Loucy (cell line): ENCODE measurements around the gene SLC31A2.
"Not testable (repeated sequence)": the region's sequence is repeated elsewhere in the genome, so short reads cannot be mapped to it uniquely, and the experiment has no call there.

Experiments
- H2AFZ ChIP-seq: fragments of 200-600 bp; sonication (generic); 2 replicates; pipeline ENCODE4 v1.6.0; 2016; ENCODE audit warnings: antibody characterized with exemption, mild to moderate bottlenecking, low read length, moderate library complexity
- H3F3A ChIP-seq: fragments of 200-600 bp; 2 replicates; pipeline ENCODE4 v1.6.0; 2016; ENCODE audit warnings: antibody characterized with exemption, low read depth, mild to moderate bottlenecking
- H3K27me3 ChIP-seq: fragments of 200-600 bp; sonication (generic); 2 replicates; pipeline ENCODE4 v1.6.1; 2014; ENCODE audit warnings: low read length, mild to moderate bottlenecking; ENCODE audit not compliant: insufficient read depth, poor library complexity, severe bottlenecking
- H3K36me3 ChIP-seq: fragments of 200-600 bp; sonication (generic); 2 replicates; pipeline ENCODE4 v1.6.1; 2016; ENCODE audit warnings: low read length; ENCODE audit not compliant: insufficient read depth
- H3K4me1 ChIP-seq: fragments of 200-600 bp; sonication (generic); 2 replicates; pipeline ENCODE4 v1.5.1; 2014; ENCODE audit warnings: low read length, mild to moderate bottlenecking; ENCODE audit not compliant: insufficient read depth, poor library complexity, severe bottlenecking
- H3K4me2 ChIP-seq: fragments of 200-600 bp; sonication (generic); 2 replicates; pipeline ENCODE4 v1.6.0; 2014; ENCODE audit warnings: antibody characterized with exemption, low read length, low read depth, mild to moderate bottlenecking; ENCODE audit not compliant: poor library complexity, severe bottlenecking
- H3K4me3 ChIP-seq: fragments of 200-600 bp; sonication (generic); 2 replicates; pipeline ENCODE4 v1.5.1; 2014; ENCODE audit warnings: low read length, mild to moderate bottlenecking, mixed read lengths; ENCODE audit not compliant: poor library complexity, severe bottlenecking
- H3K79me2 ChIP-seq: fragments of 200-600 bp; sonication (generic); 2 replicates; pipeline ENCODE4 v1.6.1; 2014; ENCODE audit warnings: low read length; ENCODE audit not compliant: insufficient read depth
- H3K9ac ChIP-seq: fragments of 200-600 bp; sonication (generic); 2 replicates; pipeline ENCODE4 v1.6.0; 2014; ENCODE audit warnings: mild to moderate bottlenecking, low read depth, low read length, moderate library complexity; ENCODE audit not compliant: poor library complexity, severe bottlenecking
- H3K9me2 ChIP-seq: fragments of 200-600 bp; sonication (generic); replicated peaks from 2 replicates; pipeline ENCODE4 v1.6.1; 2016; ENCODE audit warnings: low read depth, low read length, mixed read lengths
- H3K9me3 ChIP-seq: fragments of 200-600 bp; sonication (generic); 2 replicates; pipeline ENCODE4 v1.6.1; 2014; ENCODE audit warnings: mild to moderate bottlenecking, antibody characterized with exemption, low read length, low read depth; ENCODE audit not compliant: insufficient read depth
- H4K20me1 ChIP-seq: fragments of 200-600 bp; sonication (generic); 2 replicates; pipeline ENCODE4 v1.6.0; 2014; ENCODE audit warnings: antibody characterized with exemption, low read length, mild to moderate bottlenecking; ENCODE audit not compliant: insufficient read depth, poor library complexity, severe bottlenecking
- CTCF ChIP-seq: fragments of 200-600 bp; sonication (generic); conservative IDR thresholded peaks from 2 replicates; pipeline ENCODE4 v1.5.1; 2014; ENCODE audit warnings: mild to moderate bottlenecking, antibody characterized with exemption, low read length
- EZH2phosphoT487 ChIP-seq: fragments of 200-600 bp; IDR thresholded peaks from 2 replicates; pipeline ENCODE4 v1.6.1; 2018; ENCODE audit warnings: antibody characterized with exemption, mild to moderate bottlenecking, moderate library complexity, borderline replicate concordance

The SLC31A2 gene

GRCh38 chr9:113143432-113144227 lies 7.2 kb upstream of the SLC31A2 start:
- Histone ChIP-seq H3K4me2 (no peak overlapping the region), H3K36me3 (no peaks in the 10 kb centered on the region), H2AFZ (no peak overlapping the region), H3K4me3 (no peak overlapping the region), H3K79me2 (no peaks in the 10 kb centered on the region), H3K4me1 (no peaks in the 10 kb centered on the region), H3F3A (no peaks in the 10 kb centered on the region), H3K27me3 (no peaks in the 10 kb centered on the region), H4K20me1 (no peaks in the 10 kb centered on the region), H3K9me2 (no peaks in the 10 kb centered on the region), H3K9ac (no peak overlapping the region), H3K9me3 (0 out of 2 replicates have a peak, but pooled peaks cover 5% of the 10 kb centered on the region)
- TF ChIP-seq EZH2phosphoT487: no peak

- Histone ChIP-seq H3K27me3 (no peaks in the 10 kb centered on the region), H3K4me1 (peaks cover 20% of the 10 kb centered on the region), H3K79me2 (no peaks in the 10 kb centered on the region), H3K9me2 (no peaks in the 10 kb centered on the region), H3K36me3 (no peaks in the 10 kb centered on the region), H3K4me2 (no peak overlapping the region), H2AFZ (no peak overlapping the region), H4K20me1 (no peaks in the 10 kb centered on the region), H3F3A (no peaks in the 10 kb centered on the region), H3K9ac (no peak overlapping the region), H3K9me3 (no peaks in the 10 kb centered on the region), H3K4me3 (no peak overlapping the region)
- TF ChIP-seq CTCF (no peak), EZH2phosphoT487 (no peak)
Observed at GRCh38 chr9:113148372-113148705, 2.5 kb upstream of the SLC31A2 start.

DNA sequence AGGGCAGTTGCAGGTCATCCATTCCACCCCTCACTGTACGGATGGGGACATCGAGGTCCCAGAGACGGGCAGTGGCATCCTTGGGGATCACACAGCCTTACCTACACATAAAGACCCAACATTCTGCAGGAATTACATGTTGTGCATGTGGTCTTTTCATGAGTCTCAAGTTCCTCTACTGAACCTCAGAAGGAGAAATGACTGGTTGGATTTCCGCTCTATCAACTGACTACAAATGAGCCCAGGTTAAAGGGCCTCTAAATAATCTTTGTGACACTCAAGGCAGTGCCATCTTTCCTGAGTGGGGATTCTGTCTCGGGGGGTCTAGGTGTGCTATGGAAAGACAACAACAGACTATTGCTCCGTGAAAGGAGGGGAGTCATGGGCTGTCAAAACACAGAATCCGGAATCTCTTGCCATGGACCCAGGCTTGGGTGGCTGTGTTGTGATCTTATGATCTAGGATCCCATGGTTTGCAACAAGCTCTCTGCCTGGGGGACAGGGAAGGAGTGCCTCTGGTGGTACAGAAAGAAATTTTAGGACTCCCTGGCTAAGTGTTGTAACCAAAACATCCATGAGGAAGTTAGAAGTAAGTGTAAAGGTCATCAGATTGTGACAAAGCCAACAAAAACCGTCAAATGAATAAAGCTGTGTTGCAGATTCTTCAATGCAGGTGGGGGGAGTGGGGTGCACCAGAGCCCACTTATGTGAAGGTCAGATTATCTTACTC lies 1.9 kb upstream of the SLC31A2 start:
- H3K9me3 ChIP-seq: no peaks in the 10 kb centered on the region
- TF ChIP-seq CTCF (no peak), EZH2phosphoT487 (no peak)
- H3K9me2 ChIP-seq: no peaks in the 10 kb centered on the region

GRCh38 chr9:113149561-113149960 lies 1.2 kb upstream of the SLC31A2 start:
- H3F3A ChIP-seq, H3K4me3 ChIP-seq, H3K9ac ChIP-seq, H3K36me3 ChIP-seq, H3K27me3 ChIP-seq, H3K9me3 ChIP-seq, H3K9me2 ChIP-seq, H3K4me2 ChIP-seq, H2AFZ ChIP-seq, H4K20me1 ChIP-seq, H3K79me2 ChIP-seq: not testable (repeated sequence)
- H3K4me1 ChIP-seq: peaks cover 20% of the 10 kb centered on the region

More for the DNA sequence above, 1.9 kb upstream of the SLC31A2 start:
- no peaks in the 10 kb centered on the region for H4K20me1 ChIP-seq
- H3K4me3 ChIP-seq: no peak overlapping the region
- H3K4me1 ChIP-seq: peaks cover 20% of the 10 kb centered on the region
- H3K36me3 ChIP-seq: no peaks in the 10 kb centered on the region
- H2AFZ ChIP-seq: no peak overlapping the region
- H3F3A ChIP-seq: no peaks in the 10 kb centered on the region
- H3K4me2 ChIP-seq: no peak overlapping the region
- no peak overlapping the region for H3K9ac ChIP-seq
- no peaks in the 10 kb centered on the region for H3K79me2 ChIP-seq
- no peaks in the 10 kb centered on the region for H3K27me3 ChIP-seq
